Activated T-cell treated with anti-CD3 and anti-CD28 coated beads, Interleukin-2, amount 50 U/mL, for 24 hours (primary cell): ENCODE data around the gene NFIX.
"Not testable (repeated sequence)": the region's sequence is repeated elsewhere in the genome, so short reads cannot be mapped to it uniquely, and the experiment has no call there.

Experiments used
- DNase-seq: peaks from one replicate; pipeline ENCODE4 v3.0.0-alpha.2; 2020
- H3K27ac Mint-ChIP-seq: 2 replicates; pipeline ENCODE4 v1.8.0; 2020; ENCODE audit warnings: mild to moderate bottlenecking, mixed read lengths
- H3K27me3 Mint-ChIP-seq: 2 replicates; pipeline ENCODE4 v1.8.0; 2020; ENCODE audit warnings: mixed read lengths
- H3K36me3 Mint-ChIP-seq: 2 replicates; pipeline ENCODE4 v1.8.0; 2020; ENCODE audit warnings: low read depth, mixed read lengths
- H3K4me1 Mint-ChIP-seq: 2 replicates; pipeline ENCODE4 v1.8.0; 2020; ENCODE audit warnings: low read depth, mixed read lengths
- H3K4me3 Mint-ChIP-seq: 2 replicates; pipeline ENCODE4 v1.8.0; 2020; ENCODE audit warnings: mild to moderate bottlenecking, moderate library complexity, mixed read lengths
- H3K9me3 Mint-ChIP-seq: 2 replicates; pipeline ENCODE4 v1.8.0; 2020; ENCODE audit warnings: mixed read lengths

NFIX gene

DNA sequence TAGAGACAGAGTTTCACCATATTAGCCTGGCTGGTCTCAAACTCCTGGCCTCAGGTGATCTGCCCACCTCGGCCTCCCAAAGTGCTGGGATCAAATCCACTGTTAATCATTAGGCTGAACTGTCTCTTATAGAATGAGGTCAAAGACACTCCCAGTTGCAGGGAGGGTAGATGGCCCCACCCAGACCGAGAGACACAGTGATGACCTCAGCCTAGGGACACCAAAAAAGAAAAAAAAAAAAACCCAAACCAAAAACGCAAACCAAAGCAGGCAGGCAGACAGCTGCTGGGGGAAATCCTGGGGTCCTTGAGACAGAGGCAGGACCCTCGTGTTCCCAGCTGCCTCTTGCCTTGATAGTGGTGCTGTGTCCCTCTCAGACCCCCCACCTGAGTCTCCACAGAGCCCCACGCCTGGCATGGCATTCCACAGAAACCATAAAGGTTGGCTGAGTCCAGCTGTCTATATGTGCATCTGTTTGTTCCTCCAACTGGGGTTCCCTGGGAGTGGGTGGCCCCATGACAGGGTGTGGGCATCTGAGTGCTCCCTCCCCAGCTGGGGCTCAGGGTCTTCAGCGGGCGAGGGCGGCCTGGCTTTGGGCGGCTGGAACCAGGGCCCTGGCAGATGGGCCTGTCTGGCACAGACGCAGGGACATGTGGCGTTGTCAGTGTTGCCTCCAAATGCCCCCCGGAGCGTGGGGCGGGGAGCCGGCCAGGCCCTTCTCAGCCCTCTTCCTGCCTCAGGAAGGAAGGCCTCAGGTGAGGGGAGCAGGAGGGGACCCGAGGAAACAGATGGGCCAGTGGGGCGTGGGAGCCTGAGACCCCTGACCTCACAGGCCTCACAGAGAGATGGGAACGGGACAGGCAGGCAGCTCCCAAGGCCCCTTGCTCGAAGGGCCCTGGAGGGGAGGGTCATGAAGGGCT is 20.7 kb upstream of the NFIX start:
- Mint-ChIP-seq H3K27me3 (peaks cover 18% of the 10 kb centered on the region), H3K4me3 (no peak overlapping the region), H3K9me3 (no peaks in the 10 kb centered on the region), H3K36me3 (no peaks in the 10 kb centered on the region), H3K27ac (no peak overlapping the region), H3K4me1 (peaks cover 7% of the 10 kb centered on the region)
- no peak for DNase-seq

DNA sequence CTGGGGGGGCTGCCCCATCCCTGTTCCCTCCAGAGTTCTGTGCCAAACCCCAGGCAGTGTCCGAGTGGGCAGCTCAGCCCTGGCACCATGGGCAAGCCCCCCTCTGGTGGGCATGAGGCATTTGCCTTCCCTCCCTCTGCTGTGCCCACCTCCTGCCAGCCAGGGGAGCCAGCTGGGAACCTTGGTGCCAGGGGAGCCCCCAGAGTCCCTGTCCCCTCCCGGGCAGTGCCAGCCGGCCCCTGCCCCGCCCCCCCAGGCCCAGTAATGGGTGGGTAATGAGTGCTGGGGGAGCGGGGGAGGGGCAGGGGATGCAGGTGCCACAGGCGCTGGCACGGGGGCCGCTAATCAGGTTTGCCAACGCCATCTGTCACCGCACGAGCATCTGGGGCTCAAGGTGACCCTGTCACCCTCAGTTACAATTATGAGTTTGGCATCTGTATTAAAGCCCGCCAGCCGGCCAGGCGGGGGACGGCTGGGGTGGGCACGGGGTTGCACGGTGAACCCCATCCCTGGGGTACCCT is 20.0 kb upstream of the NFIX start:
- H3K36me3 Mint-ChIP-seq: no peaks in the 10 kb centered on the region
- no peak overlapping the region for H3K4me3 Mint-ChIP-seq
- peaks cover 18% of the 10 kb centered on the region for H3K27me3 Mint-ChIP-seq
- H3K27ac Mint-ChIP-seq: no peak overlapping the region
- DNase-seq: no peak
- no peaks in the 10 kb centered on the region for H3K9me3 Mint-ChIP-seq
- H3K4me1 Mint-ChIP-seq: peaks cover 2% of the 10 kb centered on the region

DNA sequence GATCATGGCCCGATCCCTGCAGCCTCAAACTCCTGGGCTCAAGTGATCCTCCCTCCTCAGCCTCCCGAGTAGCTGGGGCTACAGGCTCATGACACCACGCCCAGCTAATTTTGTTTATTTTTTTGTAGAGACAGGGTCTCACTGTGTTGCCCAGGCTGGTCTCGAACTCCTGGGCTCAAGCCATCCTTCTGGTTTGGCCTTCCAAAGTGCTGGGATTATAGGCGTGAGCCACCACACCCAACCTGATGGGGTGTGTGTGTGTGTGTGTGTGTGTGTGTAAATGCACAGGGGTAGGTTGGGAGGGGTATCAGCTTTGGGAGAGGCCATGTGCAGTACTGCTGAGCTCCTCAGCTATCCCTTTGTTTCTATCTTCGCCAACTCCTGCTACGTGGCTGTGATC is 19.2 kb upstream of the NFIX start:
- H3K27ac Mint-ChIP-seq, H3K36me3 Mint-ChIP-seq, DNase-seq, H3K4me3 Mint-ChIP-seq, H3K4me1 Mint-ChIP-seq, H3K9me3 Mint-ChIP-seq: not testable (repeated sequence)
- H3K27me3 Mint-ChIP-seq: peaks cover 18% of the 10 kb centered on the region

DNA sequence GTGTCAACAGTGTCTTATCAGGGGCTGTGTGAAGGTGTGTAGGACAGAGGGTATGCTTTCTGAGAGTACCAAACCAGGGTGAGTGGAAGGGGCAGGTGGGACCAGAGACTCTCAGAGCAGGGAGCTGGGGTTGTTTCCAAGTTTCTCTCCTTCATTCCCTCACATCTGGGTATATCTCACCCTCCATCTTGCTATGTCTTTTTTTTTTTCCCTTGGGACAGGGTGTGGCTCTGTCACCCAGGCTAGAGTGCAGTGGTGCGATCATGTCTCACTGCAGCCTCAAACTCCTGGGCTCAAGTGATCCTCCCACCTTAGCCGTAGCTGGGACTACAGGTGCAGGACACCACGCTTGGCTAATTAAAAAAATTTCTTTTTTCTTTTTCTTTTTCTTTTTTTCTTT is 15.3 kb upstream of the NFIX start:
- H3K4me3 Mint-ChIP-seq: no peak overlapping the region
- peaks cover 1% of the 10 kb centered on the region for H3K4me1 Mint-ChIP-seq
- H3K9me3 Mint-ChIP-seq: no peaks in the 10 kb centered on the region
- H3K36me3 Mint-ChIP-seq: no peaks in the 10 kb centered on the region
- peaks cover 18% of the 10 kb centered on the region for H3K27me3 Mint-ChIP-seq
- DNase-seq: no peak
- no peak overlapping the region for H3K27ac Mint-ChIP-seq

DNA sequence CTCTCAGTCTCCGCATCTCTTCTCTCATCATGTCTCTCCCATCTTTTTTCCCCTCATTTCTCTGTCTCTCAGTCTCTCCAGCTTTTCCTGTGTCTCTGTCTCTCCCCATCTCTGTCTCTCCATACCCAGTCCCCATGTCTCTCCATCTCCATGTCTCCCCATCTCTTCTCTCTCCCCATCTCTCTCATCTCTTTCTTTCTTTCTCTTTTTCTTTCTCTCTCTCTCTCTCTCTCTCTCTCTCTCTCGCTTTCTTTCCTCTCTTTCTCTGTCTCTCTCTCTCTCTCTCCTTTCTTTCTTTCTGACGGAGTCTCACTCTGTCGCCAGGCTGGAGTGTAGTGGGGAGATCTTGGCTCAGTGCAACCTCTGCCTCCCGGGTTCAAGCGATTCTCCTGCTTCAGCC is 12.6 kb upstream of the NFIX start:
- DNase-seq: no peak
- Mint-ChIP-seq H3K4me3 (no peak overlapping the region), H3K9me3 (no peaks in the 10 kb centered on the region), H3K27me3 (peaks cover 10% of the 10 kb centered on the region), H3K27ac (no peak overlapping the region), H3K4me1 (peaks cover 1% of the 10 kb centered on the region), H3K36me3 (no peaks in the 10 kb centered on the region)

DNA sequence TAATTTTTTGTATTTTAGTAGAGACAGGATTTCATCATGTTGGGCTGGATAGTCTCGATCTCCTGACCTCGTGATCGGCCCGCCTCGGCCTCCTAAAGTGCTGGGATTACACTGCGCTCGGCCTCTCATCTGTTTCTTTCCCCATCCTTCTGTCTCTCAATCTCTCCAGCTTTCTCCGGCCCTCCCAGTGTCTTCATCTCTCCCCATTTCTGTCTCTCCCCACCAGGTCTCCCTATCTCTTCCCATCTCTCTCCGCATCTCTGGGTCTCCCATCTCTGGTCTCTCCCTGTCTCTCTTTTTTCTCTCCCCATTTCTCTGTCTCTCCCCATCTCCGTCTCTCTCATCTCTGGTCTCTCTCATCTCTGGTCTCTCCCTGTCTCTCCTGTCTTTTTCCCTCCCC is 12.2 kb upstream of the NFIX start:
- Mint-ChIP-seq H3K36me3 (no peaks in the 10 kb centered on the region), H3K27ac (no peak overlapping the region), H3K9me3 (no peaks in the 10 kb centered on the region), H3K4me3 (no peak overlapping the region), H3K27me3 (peaks cover 6% of the 10 kb centered on the region), H3K4me1 (no peaks in the 10 kb centered on the region)
- DNase-seq: no peak

DNA sequence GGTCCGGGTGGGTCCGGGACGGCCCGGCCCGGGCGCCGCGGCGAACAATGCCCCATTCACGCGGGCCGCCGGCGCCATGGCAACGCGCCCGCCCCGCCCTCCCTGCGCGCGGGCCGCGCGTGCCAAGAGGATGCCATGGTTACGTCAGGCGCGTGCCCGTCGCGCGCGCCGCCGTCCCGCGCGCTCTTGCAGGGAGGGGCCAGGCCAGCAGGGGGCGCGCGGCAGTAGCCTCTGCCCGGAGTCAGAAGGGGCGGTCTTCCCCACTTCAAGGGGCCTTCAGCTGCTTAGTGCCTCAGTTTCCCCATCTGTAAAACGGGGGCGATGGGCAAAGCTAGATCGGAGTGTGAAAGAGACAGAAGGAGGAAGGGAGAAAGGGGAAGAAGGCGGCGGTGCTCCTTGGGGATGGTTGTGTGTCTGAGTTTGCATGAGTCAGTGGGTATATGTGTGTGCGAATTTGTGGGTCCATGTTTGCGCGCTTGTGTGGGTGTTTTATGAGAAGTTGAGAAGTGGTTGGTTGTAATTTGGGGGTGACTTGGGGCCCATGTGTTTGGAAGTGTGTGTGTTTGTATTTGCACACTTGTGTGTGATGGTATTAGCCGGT is 11.6 kb upstream of the NFIX start:
- H3K27ac Mint-ChIP-seq: no peak overlapping the region
- DNase-seq: peak; percentile 93

DNA sequence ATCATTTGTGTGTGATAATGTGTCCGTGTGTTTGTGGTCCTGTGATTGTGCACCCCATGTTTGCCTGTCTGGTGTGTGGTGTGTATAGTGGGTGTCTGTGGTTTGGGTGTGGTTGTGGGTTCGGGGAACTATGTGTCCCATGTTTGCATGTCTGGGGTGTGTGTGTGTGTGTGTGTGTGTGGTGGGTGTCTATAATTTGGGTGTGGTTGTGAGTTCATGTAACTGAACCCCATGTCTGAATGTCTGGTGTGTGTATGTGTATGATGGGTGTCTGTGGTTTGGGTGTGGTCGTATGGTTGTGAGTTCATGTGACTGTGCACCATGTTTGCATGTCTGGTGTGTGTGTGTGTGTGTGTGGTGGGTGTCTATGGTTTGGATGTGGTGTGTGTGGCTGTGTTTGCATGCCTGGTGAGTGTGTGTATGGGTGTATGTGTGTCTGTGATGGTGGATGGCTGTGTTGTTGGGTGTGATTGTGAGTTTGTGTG is 11.1 kb upstream of the NFIX start:
- no peak overlapping the region for H3K27ac Mint-ChIP-seq
- H3K27me3 Mint-ChIP-seq: no peaks in the 10 kb centered on the region
- no peaks in the 10 kb centered on the region for H3K4me1 Mint-ChIP-seq
- H3K4me3 Mint-ChIP-seq: no peak overlapping the region
- no peak for DNase-seq
- H3K9me3 Mint-ChIP-seq: no peaks in the 10 kb centered on the region
- no peaks in the 10 kb centered on the region for H3K36me3 Mint-ChIP-seq

More for the DNA sequence above, 11.6 kb upstream of the NFIX start:
- Mint-ChIP-seq H3K27me3 (peaks cover 4% of the 10 kb centered on the region), H3K4me3 (no peak overlapping the region), H3K4me1 (no peaks in the 10 kb centered on the region), H3K36me3 (no peaks in the 10 kb centered on the region), H3K9me3 (no peaks in the 10 kb centered on the region)

DNA sequence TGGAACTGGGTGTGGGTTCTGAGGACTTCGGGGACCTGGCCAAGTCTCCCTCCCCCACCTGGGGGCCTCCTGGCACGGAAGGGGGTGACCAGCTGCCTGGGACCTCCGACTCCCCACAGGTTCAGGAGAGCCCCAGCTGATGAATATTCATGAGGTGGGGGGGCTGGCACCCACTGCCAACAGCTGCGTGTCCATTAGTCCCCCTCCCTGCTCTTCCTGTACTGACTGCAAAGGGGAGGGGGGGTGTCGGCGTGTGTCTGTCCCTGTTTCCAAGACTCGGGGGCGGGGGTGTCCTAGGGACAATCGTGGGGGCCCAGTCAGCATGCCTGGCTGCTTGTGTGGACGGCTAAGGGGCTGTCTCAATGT is 10.6 kb upstream of the NFIX start:
- no peak for DNase-seq
- Mint-ChIP-seq H3K4me3 (no peak overlapping the region), H3K9me3 (no peaks in the 10 kb centered on the region), H3K36me3 (no peaks in the 10 kb centered on the region), H3K27ac (no peak overlapping the region), H3K27me3 (no peaks in the 10 kb centered on the region), H3K4me1 (no peaks in the 10 kb centered on the region)

DNA sequence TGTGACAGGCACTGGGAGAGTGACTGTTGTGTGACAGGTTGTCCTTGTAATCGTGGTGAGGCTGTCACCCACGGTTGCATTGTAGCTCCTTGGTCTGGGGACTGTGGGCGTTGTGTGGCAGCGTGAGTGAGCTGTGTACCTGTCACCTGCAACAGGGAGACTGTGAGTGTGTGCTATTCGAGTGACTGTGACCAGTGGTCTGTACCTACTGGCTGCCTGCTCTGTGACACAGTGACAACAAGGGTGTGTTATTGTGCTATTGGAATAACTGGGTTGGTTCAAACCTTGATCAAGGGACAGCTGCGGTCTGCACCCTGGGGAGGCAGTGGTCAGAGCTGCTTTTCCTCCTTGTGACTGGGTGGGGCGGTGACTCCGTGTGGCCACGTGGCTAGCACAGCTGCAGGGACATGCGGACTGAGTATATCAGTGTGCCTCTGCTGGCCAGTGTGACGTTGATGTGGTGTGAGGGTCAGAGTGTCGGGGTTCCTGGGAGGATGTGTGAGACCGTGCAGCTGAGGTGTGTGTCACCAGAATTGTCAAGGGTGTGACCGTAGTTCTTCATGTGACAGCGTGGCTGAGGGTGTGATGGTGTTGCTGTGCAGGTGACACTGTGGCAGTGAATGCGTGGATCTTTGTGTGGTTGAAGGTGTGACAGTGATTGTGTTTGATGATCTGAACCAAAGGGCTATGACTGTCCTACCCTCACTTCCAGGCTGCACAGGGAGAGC is 10.1 kb upstream of the NFIX start:
- Mint-ChIP-seq H3K4me3 (no peak overlapping the region), H3K36me3 (no peaks in the 10 kb centered on the region)
- no peak for DNase-seq

DNA sequence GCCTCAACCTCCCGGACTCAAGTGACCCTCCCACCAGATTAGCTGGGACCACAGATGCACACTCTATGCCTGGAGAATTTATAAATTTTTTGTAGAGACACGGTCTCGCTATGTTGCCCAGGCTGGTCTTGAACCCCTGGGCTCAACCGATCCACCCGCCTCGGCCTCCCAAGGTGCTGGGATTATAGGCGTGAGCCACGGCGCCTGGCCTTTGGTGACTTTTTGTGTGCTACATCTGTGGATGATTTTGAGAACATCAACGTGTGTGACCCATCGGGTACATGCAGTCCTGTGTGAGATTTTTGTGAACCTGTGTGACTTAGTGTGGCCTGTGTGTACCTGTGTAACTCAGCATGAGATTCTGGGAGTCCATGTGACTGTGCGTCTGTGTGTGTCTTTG is 8.5 kb upstream of the NFIX start:
- Mint-ChIP-seq H3K4me1 (no peaks in the 10 kb centered on the region), H3K4me3 (no peak overlapping the region), H3K27ac (no peak overlapping the region), H3K36me3 (no peaks in the 10 kb centered on the region), H3K9me3 (no peaks in the 10 kb centered on the region), H3K27me3 (no peaks in the 10 kb centered on the region)
- no peak for DNase-seq

More for the DNA sequence above, 10.1 kb upstream of the NFIX start:
- H3K9me3 Mint-ChIP-seq: no peaks in the 10 kb centered on the region
- H3K27me3 Mint-ChIP-seq: no peaks in the 10 kb centered on the region
- no peaks in the 10 kb centered on the region for H3K4me1 Mint-ChIP-seq
- H3K27ac Mint-ChIP-seq: no peak overlapping the region

DNA sequence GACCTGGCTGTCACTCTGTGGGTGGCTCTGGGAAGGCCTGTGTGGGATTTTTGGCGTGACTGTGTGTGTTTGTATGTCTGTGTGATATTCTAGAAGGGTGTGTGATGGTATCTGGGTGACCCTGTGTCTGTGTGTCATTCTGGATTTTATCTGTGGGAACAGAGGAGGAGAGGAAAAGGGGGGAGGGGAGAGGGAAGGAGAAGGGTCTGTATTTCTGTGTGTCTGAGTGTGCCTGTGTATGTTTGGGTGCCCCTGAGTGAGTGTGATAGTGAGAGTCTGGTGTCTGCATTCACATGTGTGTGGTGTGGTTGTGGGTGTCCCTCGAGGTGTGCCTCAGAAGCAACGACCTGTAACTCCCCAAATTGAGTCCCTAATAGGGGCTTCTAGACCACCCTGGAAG is 8.1 kb upstream of the NFIX start:
- H3K9me3 Mint-ChIP-seq: no peaks in the 10 kb centered on the region
- H3K4me3 Mint-ChIP-seq: no peak overlapping the region
- H3K4me1 Mint-ChIP-seq: no peaks in the 10 kb centered on the region
- H3K36me3 Mint-ChIP-seq: no peaks in the 10 kb centered on the region
- H3K27me3 Mint-ChIP-seq: no peaks in the 10 kb centered on the region
- no peak for DNase-seq
- no peak overlapping the region for H3K27ac Mint-ChIP-seq

DNA sequence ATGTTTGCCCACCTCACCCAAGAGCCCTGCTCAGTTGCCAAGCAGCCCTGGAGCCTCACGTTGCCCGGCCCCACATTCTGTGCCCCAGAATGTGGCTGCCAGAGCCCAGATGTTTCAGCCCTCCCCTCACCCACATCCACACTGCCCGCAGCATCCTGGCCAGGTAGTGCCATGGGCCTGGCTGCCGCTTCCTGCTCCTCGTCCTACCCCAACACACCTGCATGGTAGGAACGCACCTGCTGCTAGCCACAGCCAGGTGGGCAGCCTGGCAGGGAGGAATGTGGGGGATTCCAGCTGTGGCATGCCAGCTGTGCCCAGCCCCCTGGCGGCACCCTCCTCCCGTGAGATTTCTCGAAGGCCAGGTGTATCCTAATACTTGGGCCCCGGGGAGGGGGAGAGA is 7.5 kb upstream of the NFIX start:
- Mint-ChIP-seq H3K27ac (no peak overlapping the region), H3K4me3 (no peak overlapping the region), H3K36me3 (no peaks in the 10 kb centered on the region)

DNA sequence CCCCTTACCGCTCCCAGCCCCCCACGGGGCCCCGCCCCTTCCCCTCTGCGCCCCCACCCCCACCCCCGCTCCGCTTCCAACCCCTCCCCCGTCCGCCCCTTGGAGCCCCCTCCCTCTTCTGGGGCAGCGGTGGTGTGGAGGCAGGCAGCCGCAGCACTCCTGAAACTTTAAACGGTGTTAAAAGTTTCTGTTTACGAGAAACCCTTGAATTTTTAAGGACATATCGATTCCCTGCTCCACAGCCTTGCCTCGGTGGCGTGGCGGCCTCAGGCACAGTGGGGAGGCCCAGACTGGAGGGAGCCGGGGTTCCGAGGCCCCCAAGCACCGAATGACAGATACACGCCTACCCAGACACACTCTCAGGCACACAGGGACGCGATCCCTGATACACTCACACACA is 4.8 kb upstream of the NFIX start:
- H3K27me3 Mint-ChIP-seq: peaks cover 12% of the 10 kb centered on the region
- no peak overlapping the region for H3K27ac Mint-ChIP-seq
- no peak overlapping the region for H3K4me3 Mint-ChIP-seq
- no peak for DNase-seq
- H3K9me3 Mint-ChIP-seq: no peaks in the 10 kb centered on the region
- H3K4me1 Mint-ChIP-seq: peaks cover 6% of the 10 kb centered on the region
- peaks cover 2% of the 10 kb centered on the region for H3K36me3 Mint-ChIP-seq

More for the DNA sequence above, 7.5 kb upstream of the NFIX start:
- Mint-ChIP-seq H3K4me1 (no peaks in the 10 kb centered on the region), H3K9me3 (no peaks in the 10 kb centered on the region), H3K27me3 (no peaks in the 10 kb centered on the region)
- no peak for DNase-seq
